DOHH2 (cell line): Measurements from ENCODE around the gene UBE2N.

Experiments
- EZH2phosphoT487 ChIP-seq: fragments of 200-600 bp; sonication (generic); IDR thresholded peaks from 2 replicates; pipeline ENCODE4 v1.6.1; 2017; ENCODE audit warnings: borderline replicate concordance, mild to moderate bottlenecking, antibody characterized with exemption, low read length, moderate library complexity, mixed read lengths
- TF ChIP-seq, protein P1 (sequence below): fragments of 200-600 bp; sonication (generic); IDR thresholded peaks from one replicate; pipeline ENCODE4 v1.5.1; 2014; ENCODE audit warnings: antibody characterized with exemption, mild to moderate bottlenecking, low read depth, low read length; ENCODE audit not compliant: poor library complexity, severe bottlenecking

DNA sequence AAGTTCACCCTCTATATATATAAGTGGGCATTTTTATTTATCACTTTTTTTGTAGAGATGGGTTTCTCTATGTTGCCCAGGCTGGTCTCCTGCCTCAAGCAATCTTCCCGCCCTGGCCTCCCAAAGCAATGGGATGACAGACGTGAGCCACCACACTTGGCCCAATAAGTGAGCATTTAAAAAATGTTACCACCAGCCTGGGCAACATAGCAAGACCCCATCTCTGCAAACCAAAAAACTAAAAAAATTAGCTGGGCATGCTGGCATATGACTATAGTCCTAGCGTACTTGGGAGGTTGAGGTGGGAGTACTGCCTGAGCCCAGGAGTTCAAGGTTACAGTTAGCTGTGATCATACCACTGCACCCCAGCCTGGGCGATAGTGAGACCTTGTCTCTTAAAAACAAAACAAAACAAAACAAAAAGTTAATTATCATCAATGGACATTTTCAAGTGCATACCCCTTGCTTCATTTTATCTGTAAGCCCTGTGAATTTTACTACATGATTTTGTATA lies 23.7 kb downstream of the UBE2N start:
- TF ChIP-seq, protein P1, sequence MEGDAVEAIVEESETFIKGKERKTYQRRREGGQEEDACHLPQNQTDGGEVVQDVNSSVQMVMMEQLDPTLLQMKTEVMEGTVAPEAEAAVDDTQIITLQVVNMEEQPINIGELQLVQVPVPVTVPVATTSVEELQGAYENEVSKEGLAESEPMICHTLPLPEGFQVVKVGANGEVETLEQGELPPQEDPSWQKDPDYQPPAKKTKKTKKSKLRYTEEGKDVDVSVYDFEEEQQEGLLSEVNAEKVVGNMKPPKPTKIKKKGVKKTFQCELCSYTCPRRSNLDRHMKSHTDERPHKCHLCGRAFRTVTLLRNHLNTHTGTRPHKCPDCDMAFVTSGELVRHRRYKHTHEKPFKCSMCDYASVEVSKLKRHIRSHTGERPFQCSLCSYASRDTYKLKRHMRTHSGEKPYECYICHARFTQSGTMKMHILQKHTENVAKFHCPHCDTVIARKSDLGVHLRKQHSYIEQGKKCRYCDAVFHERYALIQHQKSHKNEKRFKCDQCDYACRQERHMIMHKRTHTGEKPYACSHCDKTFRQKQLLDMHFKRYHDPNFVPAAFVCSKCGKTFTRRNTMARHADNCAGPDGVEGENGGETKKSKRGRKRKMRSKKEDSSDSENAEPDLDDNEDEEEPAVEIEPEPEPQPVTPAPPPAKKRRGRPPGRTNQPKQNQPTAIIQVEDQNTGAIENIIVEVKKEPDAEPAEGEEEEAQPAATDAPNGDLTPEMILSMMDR, result no peak
- TF ChIP-seq EZH2phosphoT487, result no peak
